Keratinocyte (primary cell): ENCODE data around the gene B3GLCT. TPM values are rescaled to one million over a fixed set of nuclear protein-coding genes. Genes with fewer than 3 reads are reported as not detected.
A peak's percentile ranks its signal among the peaks of the same experiment; 100 is the strongest.

Experiments used
- DNase-seq: peaks from one replicate; pipeline ENCODE4 v3.0.0-alpha.2; 2011; ENCODE audit warnings: low read depth, missing footprints, low spot score
- FAIRE-seq: peaks from 2 replicates; lab custom pipeline; 2011; peaks lifted over from hg19 to GRCh38; lab: Jason Lieb, UNC
- H2AFZ ChIP-seq: 2 replicates; pipeline ENCODE4 v1.6.0; 2012; ENCODE audit warnings: low read length, control low read depth, inconsistent platforms; ENCODE audit not compliant: control insufficient read depth
- H3K27ac ChIP-seq: 2 replicates; pipeline ENCODE4 v1.5.1; 2011; ENCODE audit warnings: low read length; ENCODE audit not compliant: control insufficient read depth, insufficient read depth
- H3K27me3 ChIP-seq: 3 replicates; pipeline ENCODE4 v1.6.0; 2011; ENCODE audit warnings: low read length; ENCODE audit not compliant: control insufficient read depth, insufficient read depth; ENCODE audit errors: extremely low read depth
- H3K36me3 ChIP-seq, 2 experiments: 2 replicates in 1 of 2; 3 replicates in 1 of 2; pipeline ENCODE4 v1.5.1; 2011; ENCODE audit warnings: low read length in 2 of 2, mild to moderate bottlenecking in 1 of 2; ENCODE audit not compliant: control insufficient read depth in 2 of 2, insufficient read depth in 2 of 2; ENCODE audit errors: extremely low read depth in 1 of 2
- H3K4me1 ChIP-seq: 3 replicates; pipeline ENCODE4 v1.5.1; 2011; ENCODE audit warnings: low read length; ENCODE audit not compliant: control insufficient read depth, insufficient read depth; ENCODE audit errors: extremely low read depth
- H3K4me2 ChIP-seq: 3 replicates; pipeline ENCODE4 v1.6.0; 2011; ENCODE audit warnings: low read depth, low read length; ENCODE audit not compliant: control insufficient read depth, insufficient read depth; ENCODE audit errors: extremely low read depth
- H3K4me3 ChIP-seq, 3 experiments: fragments of 200-600 bp in 1 of 3; sonication (generic) in 1 of 3; 2 replicates in 2 of 3; 3 replicates in 1 of 3; pipeline ENCODE4 v1.5.1; 2011 to 2016; ENCODE audit warnings: low read length in 3 of 3, mild to moderate bottlenecking in 3 of 3, control low read depth in 2 of 3, inconsistent platforms in 1 of 3, low read depth in 1 of 3, mixed read lengths in 1 of 3, mixed run types in 1 of 3, moderate library complexity in 1 of 3; ENCODE audit not compliant: control insufficient read depth in 2 of 3, insufficient read depth in 2 of 3; ENCODE audit errors: extremely low read depth in 1 of 3
- H3K79me2 ChIP-seq: 2 replicates; pipeline ENCODE4 v1.6.0; 2012; ENCODE audit warnings: low read length; ENCODE audit not compliant: control insufficient read depth, insufficient read depth
- H3K9ac ChIP-seq: 3 replicates; pipeline ENCODE4 v1.6.0; 2011; ENCODE audit warnings: low read length; ENCODE audit not compliant: control insufficient read depth, insufficient read depth; ENCODE audit errors: extremely low read depth
- H3K9me1 ChIP-seq: 3 replicates; pipeline ENCODE4 v1.6.0; 2011; ENCODE audit warnings: low read length; ENCODE audit not compliant: control insufficient read depth, insufficient read depth; ENCODE audit errors: extremely low read depth
- H3K9me3 ChIP-seq: 2 replicates; pipeline ENCODE4 v1.5.1; 2012; ENCODE audit warnings: low read depth, low read length; ENCODE audit not compliant: control insufficient read depth
- H4K20me1 ChIP-seq: 3 replicates; pipeline ENCODE4 v1.6.0; 2011; ENCODE audit warnings: low read length; ENCODE audit not compliant: control insufficient read depth, insufficient read depth; ENCODE audit errors: extremely low read depth
- CTCF ChIP-seq, 3 experiments: IDR thresholded peaks in 1 of 3; conservative IDR thresholded peaks in 1 of 3; optimal IDR thresholded peaks in 1 of 3; 2 replicates in 2 of 3; 3 replicates in 1 of 3; pipeline versions ENCODE3 to v1.5.1; 2011; ENCODE audit warnings: low read length in 3 of 3, mild to moderate bottlenecking in 3 of 3, moderate library complexity in 2 of 3, control low read depth in 1 of 3, inconsistent platforms in 1 of 3; ENCODE audit not compliant: insufficient read depth in 2 of 3; ENCODE audit errors: extremely low read depth in 1 of 3
- EZH2 ChIP-seq: IDR thresholded peaks from one replicate; pipeline ENCODE4 v1.6.1; 2012; ENCODE audit warnings: inconsistent platforms, mild to moderate bottlenecking, low read length, moderate library complexity
- dilution Hi-C: fragments of 300-500 bp; cut with MboI; formaldehyde crosslinking; loops from one replicate; pipeline ENCODE4 v1.7.0; 2020; ENCODE audit warnings: low sequenced_read_pairs; ENCODE audit not compliant: extremely low pct_ligation_motif_present
- polyA minus RNA-seq, 3 experiments: library from RNA; depleted of rRNA, polyadenylated mRNA; stranded (reverse); fragments of >200 nt; gene quantifications; 1 replicate in 1 of 3; 2 replicates in 1 of 3; 3 replicates in 1 of 3; pipeline ENCODE4 v1.2.3, GENCODE V29; 2011
- polyA plus RNA-seq, 5 experiments: library from polyadenylated mRNA; depleted of rRNA in 3 of 5; stranded (reverse) in 3 of 5; stranded (forward) in 1 of 5; unstranded in 1 of 5; fragments of >200 nt; gene quantifications; 1 replicate in 1 of 5; 2 replicates in 3 of 5; 3 replicates in 1 of 5; pipeline versions ENCODE4 v1.2.1 to v1.2.3, GENCODE V29; 2011 to 2012; ENCODE audit warnings: missing spikeins in 2 of 5, low read depth in 1 of 5, low replicate concordance in 1 of 5

Gene B3GLCT
- polyA plus RNA-seq = 2.6 to 4.4 TPM (median 3.4 TPM) in 3 replicates
- polyA plus RNA-seq (2011; ENCODE audit: low read depth) = 1.1 TPM
- polyA plus RNA-seq (2011; cell fraction: cytosol; rRNA removed) = 1.2 and 2.4 TPM in 2 replicates
- polyA plus RNA-seq (2011; cell fraction: nucleus; rRNA removed) = 3.5 and 4.5 TPM in 2 replicates
- polyA plus RNA-seq (2012; ENCODE audit: low replicate concordance) = 3.0 and 4.4 TPM in 2 replicates
- 3.4 to 4.9 TPM (median 3.6 TPM) in 3 replicates for polyA minus RNA-seq
- 2.9 TPM for polyA minus RNA-seq (2011; cell fraction: cytosol; rRNA and poly(A)+ RNA removed)
- polyA minus RNA-seq (2011; cell fraction: nucleus; rRNA and poly(A)+ RNA removed) = 3.7 and 6.5 TPM in 2 replicates

- Histone ChIP-seq H3K27ac (peak within 1 kb of the TSS; percentile 60), H3K79me2 (no peaks in the 10 kb centered on the region), H3K4me3 (peak within 1 kb of the TSS; percentile 49 to 72 (median 68)), H3K4me1 (peaks cover 24% of the 10 kb centered on the region), H3K9me3 (no peaks in the 10 kb centered on the region), H3K27me3 (no peaks in the 10 kb centered on the region), H3K36me3 (no peaks in the 10 kb centered on the region), H3K4me2 (peak within 1 kb of the TSS; percentile 89), H2AFZ (peak within 1 kb of the TSS; percentile 88), H4K20me1 (no peaks in the 10 kb centered on the region), H3K9ac (peak within 1 kb of the TSS; percentile 77), H3K9me1 (no peaks in the 10 kb centered on the region)
- TF ChIP-seq EZH2 (no peak), CTCF (optimal IDR thresholded peaks at IDR 0.05 in 1 of 3, IDR thresholded peaks at IDR 0.05 in 1 of 3, conservative IDR thresholded peaks at IDR 0.05 in 1 of 3; ENCODE audit: extremely low read depth in 1 of 3, insufficient read depth in 2 of 3, low read length in 3 of 3) (peak in 2 of 3 experiments; percentile 69 to 87)
- dilution Hi-C loops = no loop called here
- DNase-seq (no peak), FAIRE-seq (no peak)
Observed at GRCh38 chr13:31199849-31200636, at the start of gene B3GLCT. Gene B3GLCT (plus strand): TSS chr13:31199975. CDS start chr13:31200085, 110 bp downstream.

GRCh38 chr13:31150315-31150985, 49.3 kb upstream of the B3GLCT start:
- dilution Hi-C loops = no loop called here
- Histone ChIP-seq H3K27me3 (no peaks in the 10 kb centered on the region), H3K27ac (no peak overlapping the region), H3K9ac (no peak overlapping the region), H3K79me2 (peaks cover 19% of the 10 kb centered on the region), H2AFZ (no peak overlapping the region), H3K4me1 (no peaks in the 10 kb centered on the region), H3K4me2 (no peak overlapping the region), H3K9me1 (no peaks in the 10 kb centered on the region), H3K9me3 (no peaks in the 10 kb centered on the region), H4K20me1 (no peaks in the 10 kb centered on the region), H3K36me3 (peaks cover 30 to 32% of the 10 kb centered on the region in 2 experiments), H3K4me3 (no peak overlapping the region)
- FAIRE-seq (no peak), DNase-seq (no peak)
- TF ChIP-seq EZH2 (no peak), CTCF (optimal IDR thresholded peaks at IDR 0.05 in 1 of 3, IDR thresholded peaks at IDR 0.05 in 1 of 3, conservative IDR thresholded peaks at IDR 0.05 in 1 of 3; ENCODE audit: extremely low read depth in 1 of 3, insufficient read depth in 2 of 3, low read length in 3 of 3) (no peak)
